H1 (cell line): ENCODE results near the gene WDR93. TPM values are rescaled to one million over a fixed set of nuclear protein-coding genes. Genes with fewer than 3 reads are reported as not detected.

Source experiments
- CTCF ChIA-PET: fragments of 300-600 bp; sonication (Branson Sonifier 250); formaldehyde crosslinking; loops from one replicate; lab custom pipeline; 2021; ENCODE audit not compliant: partially characterized antibody; lab: Charles Lee
- POLR2A ChIA-PET: fragments of 300-600 bp; sonication (Branson Sonifier 250); formaldehyde crosslinking; loops from one replicate; lab custom pipeline; 2021; ENCODE audit warnings: inconsistent platforms; ENCODE audit not compliant: partially characterized antibody; lab: Charles Lee
- DNase-seq, 2 experiments: peaks; one replicate each; pipeline versions ENCODE4 v3.0.0 to v3.0.0-alpha.2; 2010 to 2022; ENCODE audit warnings: low spot score in 2 of 2, low read depth in 1 of 2, mixed read lengths in 1 of 2
- FAIRE-seq: peaks from 2 replicates; lab custom pipeline; 2011; peaks lifted over from hg19 to GRCh38; lab: Jason Lieb, UNC
- H2AFZ ChIP-seq: 2 replicates; pipeline ENCODE4 v1.8.1; 2012; ENCODE audit warnings: low read length, inconsistent platforms
- H2AK5ac ChIP-seq: 2 replicates; pipeline ENCODE4 v1.6.1; 2013; ENCODE audit warnings: low read depth, low read length
- H2BK120ac ChIP-seq: replicated peaks from 2 replicates; pipeline ENCODE3; 2013; ENCODE audit warnings: low read depth, low read length, inconsistent platforms
- H2BK12ac ChIP-seq: 2 replicates; pipeline ENCODE4 v1.6.1; 2013; ENCODE audit warnings: low read depth, low read length
- H2BK15ac ChIP-seq: 2 replicates; pipeline ENCODE4 v1.6.1; 2013; ENCODE audit warnings: low read length
- H2BK20ac ChIP-seq: 2 replicates; pipeline ENCODE4 v1.6.1; 2013; ENCODE audit warnings: low read length
- H2BK5ac ChIP-seq: 2 replicates; pipeline ENCODE4 v1.6.1; 2013; ENCODE audit warnings: low read depth, low read length
- H3K14ac ChIP-seq: 2 replicates; pipeline ENCODE4 v1.6.1; 2013; ENCODE audit warnings: inconsistent platforms; ENCODE audit not compliant: insufficient read length
- H3K18ac ChIP-seq: 2 replicates; pipeline ENCODE4 v1.6.1; 2013; ENCODE audit warnings: low read length; ENCODE audit errors: extremely low read depth
- H3K23ac ChIP-seq: 2 replicates; pipeline ENCODE4 v1.6.1; 2013; ENCODE audit warnings: inconsistent platforms; ENCODE audit not compliant: insufficient read length
- H3K23me2 ChIP-seq: 2 replicates; pipeline ENCODE4 v1.6.1; 2013; ENCODE audit warnings: low read depth, low read length
- H3K27ac ChIP-seq: 2 replicates; pipeline ENCODE4 v1.6.1; 2011; ENCODE audit warnings: low read depth, low read length, inconsistent platforms
- H3K27me3 ChIP-seq, 4 experiments: replicated peaks in 1 of 4; 1 replicate in 1 of 4; 2 replicates in 3 of 4; pipeline versions ENCODE4 v1.6.1 to v1.8.1; 2011 to 2013; ENCODE audit warnings: low read length in 3 of 4, mild to moderate bottlenecking in 3 of 4, inconsistent platforms in 2 of 4, mixed read lengths in 2 of 4, moderate library complexity in 1 of 4; ENCODE audit not compliant: control insufficient read depth in 3 of 4, insufficient read depth in 3 of 4; ENCODE audit errors: extremely low read depth in 1 of 4
- H3K36me3 ChIP-seq, 4 experiments: 2 replicates each; pipeline versions ENCODE4 v1.6.1 to v1.8.1; 2011 to 2013; ENCODE audit warnings: mild to moderate bottlenecking in 4 of 4, low read length in 3 of 4, moderate library complexity in 2 of 4, control low read depth in 1 of 4, inconsistent platforms in 1 of 4; ENCODE audit not compliant: insufficient read depth in 4 of 4, control insufficient read depth in 2 of 4
- H3K4ac ChIP-seq: replicated peaks from 2 replicates; pipeline ENCODE3; 2013; ENCODE audit warnings: low read length, low read depth, mixed read lengths, inconsistent platforms; ENCODE audit not compliant: insufficient read length
- H3K4me1 ChIP-seq, 4 experiments: replicated peaks in 1 of 4; 1 replicate in 1 of 4; 2 replicates in 3 of 4; pipeline versions ENCODE4 v1.6.1 to v1.8.1; 2011 to 2013; ENCODE audit warnings: low read length in 3 of 4, inconsistent platforms in 2 of 4, mixed read lengths in 1 of 4; ENCODE audit not compliant: insufficient read depth in 4 of 4, control insufficient read depth in 3 of 4
- H3K4me2 ChIP-seq, 2 experiments: 2 replicates each; pipeline versions ENCODE4 v1.6.1 to v1.8.1; 2011 to 2013; ENCODE audit warnings: low read depth in 2 of 2, low read length in 2 of 2, control low read depth in 1 of 2, inconsistent platforms in 1 of 2, mild to moderate bottlenecking in 1 of 2; ENCODE audit not compliant: insufficient read depth in 1 of 2
- H3K4me3 ChIP-seq, 4 experiments: fragments of 200-600, 300-600 bp in 1 of 4; sonication (generic), shearing (Covaris generic), sonication (Bioruptor Twin) in 1 of 4; 2 replicates each; pipeline versions ENCODE4 v1.5.1 to v1.8.1; 2011 to 2016; ENCODE audit warnings: low read length in 4 of 4, low read depth in 3 of 4, control low read depth in 2 of 4, inconsistent platforms in 2 of 4, mild to moderate bottlenecking in 2 of 4, mixed read lengths in 1 of 4, moderate library complexity in 1 of 4; ENCODE audit not compliant: insufficient read depth in 2 of 4; ENCODE audit errors: extremely low read depth in 1 of 4
- H3K56ac ChIP-seq: replicated peaks from 2 replicates; pipeline ENCODE3; 2013; ENCODE audit warnings: low read depth, mild to moderate bottlenecking, mixed read lengths, low read length, inconsistent platforms; ENCODE audit not compliant: insufficient read length
- H3K79me1 ChIP-seq: 2 replicates; pipeline ENCODE4 v1.6.1; 2013; ENCODE audit warnings: low read depth, low read length, control low read depth
- H3K79me2 ChIP-seq, 2 experiments: 2 replicates each; pipeline versions ENCODE4 v1.6.1 to v1.8.1; 2012 to 2013; ENCODE audit warnings: low read length in 2 of 2, mild to moderate bottlenecking in 2 of 2, inconsistent platforms in 1 of 2; ENCODE audit not compliant: insufficient read depth in 2 of 2, control insufficient read depth in 1 of 2
- H3K9ac ChIP-seq, 4 experiments: replicated peaks in 1 of 4; 1 replicate in 1 of 4; 2 replicates in 3 of 4; pipeline versions ENCODE4 v1.6.1 to v1.8.1; 2011 to 2013; ENCODE audit warnings: low read depth in 3 of 4, low read length in 3 of 4, control low read depth in 2 of 4, mild to moderate bottlenecking in 2 of 4, moderate library complexity in 2 of 4, inconsistent platforms in 1 of 4; ENCODE audit errors: extremely low read depth in 1 of 4
- H3K9me3 ChIP-seq, 2 experiments: 2 replicates each; pipeline versions ENCODE4 v1.6.1 to v1.8.1; 2012 to 2013; ENCODE audit warnings: mild to moderate bottlenecking in 2 of 2, moderate library complexity in 2 of 2, control low read depth in 1 of 2, inconsistent platforms in 1 of 2, low read depth in 1 of 2, low read length in 1 of 2, mixed read lengths in 1 of 2; ENCODE audit not compliant: insufficient read depth in 2 of 2
- H4K20me1 ChIP-seq, 2 experiments: replicated peaks in 1 of 2; 2 replicates each; pipeline versions ENCODE3 to v1.8.1; 2011 to 2013; ENCODE audit warnings: inconsistent platforms in 2 of 2, low read length in 2 of 2, mild to moderate bottlenecking in 1 of 2; ENCODE audit not compliant: insufficient read depth in 2 of 2, control insufficient read depth in 1 of 2
- H4K5ac ChIP-seq: 2 replicates; pipeline ENCODE4 v1.6.1; 2013; ENCODE audit warnings: low read length, low read depth, mixed read lengths, inconsistent platforms; ENCODE audit not compliant: insufficient read length
- H4K8ac ChIP-seq: 2 replicates; pipeline ENCODE4 v1.8.0; 2013; ENCODE audit warnings: mild to moderate bottlenecking, moderate library complexity, low read length, inconsistent platforms; ENCODE audit not compliant: insufficient read depth; ENCODE audit errors: extremely low read depth
- H4K91ac ChIP-seq: replicated peaks from 2 replicates; pipeline ENCODE3; 2013; ENCODE audit warnings: low read length, mixed read lengths, inconsistent platforms; ENCODE audit not compliant: insufficient read length
- EP300 ChIP-seq, 2 experiments: IDR thresholded peaks; 1 replicate in 1 of 2; 2 replicates in 1 of 2; pipeline ENCODE4 v1.6.1; 2011 to 2012; ENCODE audit warnings: low read depth in 2 of 2, low read length in 2 of 2, mild to moderate bottlenecking in 2 of 2, borderline replicate concordance in 1 of 2, inconsistent platforms in 1 of 2, moderate library complexity in 1 of 2
- JUND ChIP-seq: IDR thresholded peaks from 2 replicates; pipeline ENCODE4 v1.6.1; 2011; ENCODE audit warnings: mild to moderate bottlenecking, improper control_type of control experiment, low read length
- PHF8 ChIP-seq: fragments of 200-600 bp; sonication (generic); conservative IDR thresholded peaks from 2 replicates; pipeline ENCODE4 v1.7.1; 2012; ENCODE audit warnings: low read depth, mild to moderate bottlenecking, inconsistent platforms, low read length, moderate library complexity
- POLR2A ChIP-seq, 2 experiments: IDR thresholded peaks; 1 replicate in 1 of 2; 2 replicates in 1 of 2; pipeline ENCODE4 v1.6.1; 2011; ENCODE audit warnings: low read depth in 2 of 2, low read length in 2 of 2, mild to moderate bottlenecking in 2 of 2; ENCODE audit errors: control extremely low read depth in 1 of 2
- POLR2AphosphoS5 ChIP-seq: IDR thresholded peaks from 2 replicates; pipeline ENCODE4 v1.6.1; 2011; ENCODE audit warnings: low read depth, low read length
- SAP30 ChIP-seq: fragments of 300-600 bp; sonication (generic); IDR thresholded peaks from 2 replicates; pipeline ENCODE4 v1.7.1; 2012; ENCODE audit warnings: low read length, moderate library complexity, mild to moderate bottlenecking, inconsistent platforms; ENCODE audit not compliant: insufficient read depth, insufficient replicate concordance
- SIN3A ChIP-seq, 2 experiments: IDR thresholded peaks in 1 of 2; conservative IDR thresholded peaks in 1 of 2; 2 replicates each; pipeline ENCODE4 v1.6.1; 2011 to 2012; ENCODE audit warnings: low read length in 2 of 2, improper control_type of control experiment in 1 of 2, low read depth in 1 of 2, mild to moderate bottlenecking in 1 of 2
- TEAD4 ChIP-seq: IDR thresholded peaks from 2 replicates; pipeline ENCODE4 v1.6.1; 2012; ENCODE audit warnings: low read depth, low read length, inconsistent platforms, mixed read lengths
- ZNF274 ChIP-seq: IDR thresholded peaks from 2 replicates; pipeline ENCODE4 v1.7.0; 2012; ENCODE audit warnings: low read length, borderline replicate concordance; ENCODE audit errors: extremely low read depth
- WGBS, 2 experiments: shearing (Covaris generic) in 1 of 2; methylation state at CpG; one replicate each; pipeline versions ENCODE4 v1.1.6 to v1.1.7; 2013 to 2015; ENCODE audit warnings: low lambda C conversion rate in 2 of 2, mixed read lengths in 2 of 2, inconsistent platforms in 1 of 2, low coverage in 1 of 2, missing lambda C conversion rate in 1 of 2; ENCODE audit not compliant: insufficient replicate concordance in 2 of 2, insufficient coverage in 1 of 2, insufficient read length in 1 of 2; ENCODE audit errors: extremely low coverage in 1 of 2, missing lambda C conversion rate in 1 of 2; 5-methylcytosine and 5-hydroxymethylcytosine counted together
- polyA plus RNA-seq, 7 experiments: library from polyadenylated mRNA; depleted of rRNA in 3 of 7; stranded (reverse) in 5 of 7; unstranded in 2 of 7; fragments of >200 nt in 5 of 7; fragments of 200-250 nt in 2 of 7; gene quantifications; 1 replicate in 5 of 7; 2 replicates in 1 of 7; 4 replicates in 1 of 7; pipeline versions ENCODE4 v1.2.1 to v1.2.3, GENCODE V29; 2011 to 2013; ENCODE audit warnings: missing spikeins in 2 of 7, mixed read lengths in 2 of 7
- total RNA-seq: library from RNA; stranded (reverse); fragmentation: NEBNext Ultra II Directional; extraction: Animal tissue kit (Norgen Biotek cat#: 25700); gene quantifications from 2 replicates; pipeline ENCODE4 v1.2.1, GENCODE V29; 2021
- TF ChIP-seq, protein P1 (sequence below): IDR thresholded peaks from 2 replicates; pipeline ENCODE4 v1.6.1; 2012; ENCODE audit warnings: inconsistent platforms

The WDR93 gene
- total and polyA plus RNA-seq, 2 of the 8 experiments (the other 6 are each of a cell fraction or from before 2014, with no cell fraction given), result 0.03 TPM; not detected in 1

DNA sequence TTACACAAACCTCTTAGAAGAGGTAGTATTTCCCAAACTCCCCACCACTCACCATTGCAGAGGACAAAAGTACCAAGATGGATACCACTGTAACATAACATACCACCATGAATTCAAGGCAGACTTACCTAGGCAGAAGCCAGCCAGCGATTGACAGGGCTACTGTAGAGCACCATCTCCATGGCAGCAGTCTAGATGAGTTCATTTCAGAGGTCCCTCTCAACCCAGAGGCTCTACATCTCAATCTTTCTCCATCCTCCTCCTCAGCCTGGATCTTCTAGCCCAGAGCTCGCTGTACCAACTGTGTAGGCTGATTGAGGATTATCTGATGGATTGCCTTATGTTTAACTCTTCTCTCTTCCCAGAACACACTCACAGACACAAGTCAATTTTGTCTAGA is 9.5 kb upstream of the WDR93 start:
- Histone ChIP-seq H3K14ac (no peak overlapping the region), H3K4me1 (no peaks in the 10 kb centered on the region), H3K9ac (no peak overlapping the region), H3K9me3 (no peaks in the 10 kb centered on the region), H2BK5ac (no peak overlapping the region), H3K23me2 (no peaks in the 10 kb centered on the region; the same call in 1 of the 2 replicates), H2AK5ac (no peak overlapping the region), H3K56ac (no peak overlapping the region), H4K91ac (no peak overlapping the region), H3K23ac (no peak overlapping the region), H3K36me3 (no peaks in the 10 kb centered on the region), H3K4me3 (no peak overlapping the region), H3K18ac (no peak overlapping the region), H2AFZ (no peak overlapping the region), H3K4me2 (no peak overlapping the region)
- no peak for FAIRE-seq
- TF ChIP-seq ZNF274 (no peak), JUND (no peak), POLR2A (IDR thresholded peaks at IDR 0.05; ENCODE audit: control extremely low read depth in 1 of 2, low read depth in 2 of 2, low read length in 2 of 2) (no peak), EP300 (IDR thresholded peaks at IDR 0.05; ENCODE audit: borderline replicate concordance in 1 of 2, low read depth in 2 of 2, low read length in 2 of 2) (no peak), SIN3A (conservative IDR thresholded peaks at IDR 0.05 in 1 of 2, IDR thresholded peaks at IDR 0.05 in 1 of 2; ENCODE audit: low read depth in 1 of 2, low read length in 2 of 2) (no peak), SAP30 (no peak), PHF8 (no peak), POLR2AphosphoS5 (no peak), TEAD4 (no peak)
- TF ChIP-seq, protein P1, sequence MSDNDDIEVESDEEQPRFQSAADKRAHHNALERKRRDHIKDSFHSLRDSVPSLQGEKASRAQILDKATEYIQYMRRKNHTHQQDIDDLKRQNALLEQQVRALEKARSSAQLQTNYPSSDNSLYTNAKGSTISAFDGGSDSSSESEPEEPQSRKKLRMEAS, result no peak
- TF ChIP-seq, all 59 proteins: peak for 0
- Histone ChIP-seq H3K79me2 (no peaks in the 10 kb centered on the region), H2BK120ac (no peak overlapping the region), H4K20me1 (no peaks in the 10 kb centered on the region), H2BK15ac (no peak overlapping the region), H3K4ac (no peak overlapping the region), H3K27ac (no peak overlapping the region), H2BK12ac (no peak overlapping the region), H4K5ac (no peak overlapping the region), H4K8ac (no peak overlapping the region), H3K27me3 (no peaks in the 10 kb centered on the region; a peak in 1 of 7 replicates), H2BK20ac (no peak overlapping the region), H3K79me1 (no peaks in the 10 kb centered on the region)
- 94% methylated on average over 2 of the region's 2 CpGs; no CpG with 5 or more reads in 1 of the 2 experiments for WGBS, 2 experiments
- no peak for DNase-seq
- ChIA-PET POLR2A (no interaction called here), CTCF (interaction anchor here (2.5 kb wide), 1 partner anchor 9 kb away, joined by 12 read pairs; no protein-coding TSS in a partner anchor)
